Measurements from ENCODE around the gene SLC25A22. TPM values are rescaled to one million over a fixed set of nuclear protein-coding genes. Genes with fewer than 3 reads are reported as not detected.

The SLC25A22 gene
- total RNA-seq, 4 donors from 2014 or later, result 5.2 to 14.5 (median 6.9) TPM

DNA sequence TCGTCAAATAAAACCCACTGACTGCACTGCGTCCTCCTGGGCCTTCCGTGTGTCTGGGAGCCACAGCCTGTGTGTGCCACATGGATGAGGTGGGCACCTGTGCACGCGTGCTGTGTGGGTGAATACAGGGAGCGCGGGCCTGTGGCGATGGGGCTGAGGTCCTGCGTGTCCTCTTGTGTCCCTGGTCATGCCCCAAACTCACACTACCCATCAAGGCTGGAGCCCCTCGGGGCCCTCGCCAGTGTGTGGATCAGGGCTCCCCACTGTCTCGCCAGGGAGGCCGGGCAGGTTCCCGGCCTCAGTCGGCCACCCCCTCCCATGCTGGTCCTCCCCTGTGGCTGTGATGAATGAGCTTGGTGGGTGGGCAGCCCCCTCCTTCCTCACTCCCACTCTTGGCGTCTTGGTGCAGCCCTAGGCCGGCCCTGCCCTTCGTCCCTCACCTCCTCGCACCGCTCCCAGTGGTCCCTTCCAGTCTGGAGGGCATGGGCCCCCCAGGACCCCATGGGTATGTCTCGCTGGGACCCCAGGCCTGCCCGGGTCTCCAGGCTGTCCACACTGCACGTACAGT, 34.0 kb upstream of the SLC25A22 start:
- Histone ChIP-seq H3K9me3 (no peaks in the 10 kb centered on the region), H3K27me3 (peaks cover 55% of the 10 kb centered on the region), H3K36me3 (peaks cover 0 to 13% of the 10 kb centered on the region in 2 donors), H3K27ac (peak overlapping the region in 3 of 4 donors; percentile 82 to 89 (median 87)), H3K4me1 (peaks cover 0 to 96% (median 50%) of the 10 kb centered on the region in 3 donors), H3K4me3 (peak overlapping the region in 1 of 2 donors; percentile 87)
- WGBS, 2 donors (ENCODE audit: low coverage in 1 of 2), result 80 to 91% methylated on average over 3 to 5 of the region's 23 CpGs
- no peak for ATAC-seq
- TF ChIP-seq EP300 (IDR thresholded peaks at IDR 0.05) (no peak), POLR2A (IDR thresholded peaks at IDR 0.05) (no peak), POLR2AphosphoS5 (IDR thresholded peaks at IDR 0.05) (no peak)
- TF ChIP-seq, protein P1, sequence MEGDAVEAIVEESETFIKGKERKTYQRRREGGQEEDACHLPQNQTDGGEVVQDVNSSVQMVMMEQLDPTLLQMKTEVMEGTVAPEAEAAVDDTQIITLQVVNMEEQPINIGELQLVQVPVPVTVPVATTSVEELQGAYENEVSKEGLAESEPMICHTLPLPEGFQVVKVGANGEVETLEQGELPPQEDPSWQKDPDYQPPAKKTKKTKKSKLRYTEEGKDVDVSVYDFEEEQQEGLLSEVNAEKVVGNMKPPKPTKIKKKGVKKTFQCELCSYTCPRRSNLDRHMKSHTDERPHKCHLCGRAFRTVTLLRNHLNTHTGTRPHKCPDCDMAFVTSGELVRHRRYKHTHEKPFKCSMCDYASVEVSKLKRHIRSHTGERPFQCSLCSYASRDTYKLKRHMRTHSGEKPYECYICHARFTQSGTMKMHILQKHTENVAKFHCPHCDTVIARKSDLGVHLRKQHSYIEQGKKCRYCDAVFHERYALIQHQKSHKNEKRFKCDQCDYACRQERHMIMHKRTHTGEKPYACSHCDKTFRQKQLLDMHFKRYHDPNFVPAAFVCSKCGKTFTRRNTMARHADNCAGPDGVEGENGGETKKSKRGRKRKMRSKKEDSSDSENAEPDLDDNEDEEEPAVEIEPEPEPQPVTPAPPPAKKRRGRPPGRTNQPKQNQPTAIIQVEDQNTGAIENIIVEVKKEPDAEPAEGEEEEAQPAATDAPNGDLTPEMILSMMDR (IDR thresholded peaks at IDR 0.05), result no peak

DNA sequence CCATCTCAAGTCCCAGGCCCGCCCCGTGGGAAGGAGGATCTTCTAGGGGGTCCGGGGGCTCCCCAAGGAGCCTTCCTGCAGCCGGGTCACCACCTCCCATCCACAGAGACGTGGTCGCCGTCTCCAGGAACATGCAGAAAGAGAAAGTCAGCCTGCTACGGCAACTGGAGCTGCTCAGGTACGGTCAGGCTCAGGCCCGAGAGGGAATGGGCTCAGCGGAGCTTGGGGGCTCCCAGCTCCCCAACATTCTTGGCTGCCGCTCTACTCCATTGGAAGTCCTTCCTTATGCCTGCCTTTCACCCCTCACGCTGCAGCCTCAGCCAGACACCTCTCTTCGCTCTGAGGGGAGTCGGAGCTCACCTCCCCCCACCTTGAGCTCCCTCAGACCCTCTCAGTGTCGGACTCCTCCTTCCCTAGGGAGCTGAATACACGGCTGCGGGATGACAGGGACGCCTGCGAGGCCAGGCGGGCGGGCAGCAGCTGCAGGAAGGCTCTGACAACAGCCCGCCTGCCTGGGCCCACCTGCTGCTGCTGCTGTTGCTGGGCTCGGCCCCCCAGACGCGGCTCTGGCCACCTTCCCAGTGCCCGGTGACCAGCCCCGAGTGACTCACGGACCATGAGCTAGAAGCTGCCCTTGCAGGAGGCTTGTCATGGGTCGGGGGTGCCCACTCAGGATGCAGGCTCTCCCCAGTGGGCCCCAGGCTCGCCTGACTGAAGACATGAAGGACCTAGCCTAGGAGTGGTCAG, 33.2 kb upstream of the SLC25A22 start:
- WGBS, 2 donors (ENCODE audit: low coverage in 1 of 2), result 29 to 90% methylated on average over 2 to 5 of the region's 31 CpGs
- TF ChIP-seq POLR2AphosphoS5 (IDR thresholded peaks at IDR 0.05), result no peak
- Histone ChIP-seq H3K9me3 (no peaks in the 10 kb centered on the region), H3K36me3 (peaks cover 0 to 5% of the 10 kb centered on the region in 2 donors), H3K4me3 (no peak overlapping the region), H3K4me1 (peaks cover 0 to 96% (median 53%) of the 10 kb centered on the region in 3 donors), H3K27ac (no peak overlapping the region), H3K27me3 (peaks cover 63% of the 10 kb centered on the region)
- no peak for ATAC-seq

DNA sequence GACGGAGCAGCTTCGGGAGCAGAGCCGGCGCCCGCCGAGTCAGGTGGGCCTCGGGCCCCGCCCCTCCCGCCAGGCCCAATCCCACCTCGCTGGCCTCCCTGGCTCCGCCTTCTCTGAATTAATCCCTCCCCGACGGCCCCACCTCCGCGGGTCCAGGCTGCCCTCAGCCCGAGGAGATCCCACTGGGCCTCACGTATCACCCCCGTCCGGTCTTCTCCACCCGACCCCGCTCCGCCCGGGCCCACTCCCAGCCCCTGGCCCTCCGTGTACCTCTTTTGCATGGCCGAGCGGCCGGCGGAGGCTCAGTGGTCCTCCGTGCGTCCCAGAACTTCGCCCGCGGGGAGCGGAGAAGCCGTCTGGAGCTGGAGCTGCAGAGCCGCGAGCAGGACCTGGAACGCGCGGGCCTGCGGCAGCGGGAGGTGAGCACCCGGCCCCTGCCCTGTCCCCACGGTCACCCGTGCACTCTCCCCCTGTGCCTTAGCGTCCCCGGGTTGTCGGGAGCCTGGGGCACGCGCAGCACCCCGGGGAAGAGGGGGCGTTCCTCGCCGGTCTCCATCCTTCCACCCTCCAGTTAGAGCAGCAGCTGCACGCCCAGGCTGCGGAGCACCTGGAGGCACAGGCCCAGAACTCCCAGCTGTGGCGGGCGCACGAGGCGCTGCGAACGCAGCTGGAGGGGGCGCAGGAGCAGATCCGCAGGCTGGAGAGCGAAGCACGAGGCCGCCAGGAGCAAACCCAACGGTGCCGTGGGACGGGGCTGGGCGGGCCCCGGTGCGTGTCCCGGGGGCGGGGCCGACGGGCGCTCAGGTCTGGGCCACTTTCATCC, 32.4 kb upstream of the SLC25A22 start:
- Histone ChIP-seq H3K27me3 (peaks cover 71% of the 10 kb centered on the region), H3K4me1 (peaks cover 0 to 94% (median 53%) of the 10 kb centered on the region in 3 donors), H3K4me3 (peak overlapping the region in 1 of 2 donors; percentile 47), H3K36me3 (peaks cover 0 to 7% of the 10 kb centered on the region in 2 donors), H3K9me3 (no peaks in the 10 kb centered on the region), H3K27ac (peak overlapping the region in 2 of 4 donors; percentile 39 to 67)
- ATAC-seq, result peak; percentile 43
- WGBS, 2 donors (ENCODE audit: low coverage in 1 of 2), result 0 to 5% methylated on average over 16 to 25 of the region's 78 CpGs
- TF ChIP-seq, protein P1 (IDR thresholded peaks at IDR 0.05), result no peak
- TF ChIP-seq POLR2A (IDR thresholded peaks at IDR 0.05) (no peak), POLR2AphosphoS5 (IDR thresholded peaks at IDR 0.05) (no peak), EP300 (IDR thresholded peaks at IDR 0.05) (no peak)

DNA sequence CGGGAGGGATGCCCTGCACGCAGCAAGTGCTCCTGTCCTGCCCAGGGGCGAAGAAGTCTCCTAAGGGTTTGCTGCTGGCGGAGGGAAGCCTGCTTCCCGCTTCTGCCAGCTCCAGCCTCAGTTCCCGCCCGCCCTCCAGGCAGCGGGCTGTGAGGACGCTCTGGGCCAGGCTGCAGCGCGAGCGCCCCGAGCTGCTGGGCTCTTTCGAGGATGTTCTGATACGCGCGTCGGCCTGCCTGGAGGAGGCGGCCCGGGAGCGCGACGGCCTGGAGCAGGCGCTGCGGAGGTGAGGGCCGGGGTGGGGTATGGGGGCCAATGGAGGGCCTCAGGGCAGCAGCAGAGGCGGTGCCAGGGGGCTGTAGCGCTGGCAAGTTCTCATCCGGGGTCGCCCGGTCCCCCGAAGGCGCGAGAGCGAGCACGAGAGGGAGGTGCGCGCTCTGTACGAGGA, 31.8 kb upstream of the SLC25A22 start:
- Histone ChIP-seq H3K4me3 (peak overlapping the region in 1 of 2 donors; percentile 47), H3K27ac (peak overlapping the region in 2 of 4 donors; percentile 39 to 67), H3K36me3 (peaks cover 0 to 13% of the 10 kb centered on the region in 2 donors), H3K9me3 (no peaks in the 10 kb centered on the region), H3K27me3 (peaks cover 77% of the 10 kb centered on the region), H3K4me1 (peaks cover 0 to 89% (median 53%) of the 10 kb centered on the region in 3 donors)
- TF ChIP-seq, protein P1 (IDR thresholded peaks at IDR 0.05), result no peak
- TF ChIP-seq POLR2A (IDR thresholded peaks at IDR 0.05), result no peak
- no peak for TF ChIP-seq EP300 (IDR thresholded peaks at IDR 0.05)
- no peak for TF ChIP-seq POLR2AphosphoS5 (IDR thresholded peaks at IDR 0.05)
- WGBS, 2 donors (ENCODE audit: low coverage in 1 of 2), result 0% methylated on average over 2 of the region's 39 CpGs; no CpG with 5 or more reads in 1 of the 2 donors
- ATAC-seq, result no peak
